HL-60 (cell line): ENCODE measurements around the gene FXYD2.

Experiments used
- DNase-seq, 2 experiments: peaks; one replicate each; pipeline ENCODE4 v3.0.0-alpha.2; 2010 to 2020; ENCODE audit warnings: low read depth in 1 of 2, low spot score in 1 of 2
- H3K27ac ChIP-seq: fragments of 250-450 bp; sonication (Bioruptor Pico); replicated peaks from 2 replicates; pipeline ENCODE4 v1.5.1; 2020; ENCODE audit warnings: mild to moderate bottlenecking, moderate library complexity
- H3K27me3 ChIP-seq: fragments of 250-450 bp; sonication (Bioruptor Pico); 2 replicates; pipeline ENCODE4 v1.5.1; 2021; ENCODE audit warnings: mild to moderate bottlenecking, moderate library complexity; ENCODE audit not compliant: insufficient read depth, poor library complexity, severe bottlenecking
- H3K4me3 ChIP-seq: replicated peaks from 2 replicates; pipeline ENCODE4 v1.5.1; 2011; ENCODE audit warnings: mild to moderate bottlenecking, control low read depth, low read length; ENCODE audit not compliant: insufficient read depth
- CTCF ChIP-seq: IDR thresholded peaks from one replicate; pipeline ENCODE4 v1.5.1; 2011; ENCODE audit warnings: low read length, control low read depth, inconsistent platforms; ENCODE audit not compliant: insufficient read depth
- GABPA ChIP-seq: IDR thresholded peaks from 2 replicates; pipeline ENCODE4 v1.6.1; 2012; ENCODE audit warnings: low read depth
- POLR2AphosphoS5 ChIP-seq: IDR thresholded peaks from 2 replicates; pipeline ENCODE4 v1.6.1; 2012; ENCODE audit warnings: low read depth
- SPI1 ChIP-seq: IDR thresholded peaks from 2 replicates; pipeline ENCODE4 v1.6.1; 2012; ENCODE audit warnings: low read depth, mild to moderate bottlenecking, borderline replicate concordance
- long read RNA-seq: library from polyadenylated mRNA; unstranded; transcript quantifications from one replicate; pipeline ENCODE4 v2.0.0, GENCODE V29; 2020
- TF ChIP-seq, protein P1 (sequence below): IDR thresholded peaks from 2 replicates; pipeline ENCODE4 v1.6.1; 2012; ENCODE audit warnings: low read depth; ENCODE audit not compliant: insufficient replicate concordance

FXYD2 gene
- long read RNA-seq = 0 reads

DNA sequence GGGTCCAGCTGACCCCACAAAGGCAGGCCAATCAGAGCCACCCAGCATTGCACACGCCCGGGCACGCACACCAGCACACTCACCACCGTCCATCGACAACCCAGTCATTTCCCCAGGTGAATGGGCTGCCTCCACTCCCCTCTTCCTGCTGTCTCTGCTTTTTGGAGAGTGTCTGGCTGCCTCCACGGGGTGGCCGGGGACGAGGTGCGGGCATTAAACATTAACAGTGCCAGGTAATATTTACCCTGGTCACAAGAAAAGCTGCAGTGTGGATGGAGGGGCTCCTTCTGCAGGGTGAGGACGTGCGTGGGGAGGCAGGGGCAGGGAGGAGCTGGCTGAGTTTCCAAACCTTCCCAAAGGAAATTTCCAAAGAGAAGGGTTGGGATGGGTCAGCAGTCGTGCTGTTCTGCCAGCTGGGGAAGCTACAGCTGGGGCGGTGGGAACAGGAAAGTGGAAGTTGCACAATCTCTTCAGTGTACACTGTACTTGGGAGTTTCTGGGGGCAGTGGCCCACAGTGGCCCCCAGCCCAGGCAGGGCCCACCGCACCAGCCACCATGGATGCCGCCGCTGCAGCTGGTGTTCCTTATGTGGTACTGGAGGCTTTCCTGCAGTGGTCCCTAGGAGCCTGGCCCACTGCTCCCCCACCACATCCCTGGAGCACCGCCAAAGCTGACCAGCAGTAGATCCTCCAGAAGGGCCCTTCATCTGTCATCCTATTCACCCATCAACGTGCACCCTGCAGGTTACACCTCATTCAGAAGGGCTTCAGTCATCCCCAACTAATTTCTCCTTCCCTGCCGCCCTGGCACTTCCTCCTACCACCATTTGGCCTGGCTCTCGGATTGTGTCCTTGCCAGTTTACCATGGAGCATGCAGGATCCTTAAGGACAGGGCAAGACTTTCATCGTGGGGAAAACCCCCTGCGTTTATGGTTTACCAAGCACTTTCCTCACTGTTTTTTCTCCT is at the start of gene FXYD2:
TSS of gene FXYD2 (minus strand) at position 174 of the 967 bp plus-strand sequence. CDS start at position 108, 66 bp downstream.
- Histone ChIP-seq H3K27me3 (no peaks in the 10 kb centered on the region), H3K4me3 (no peak within 1 kb of the TSS), H3K27ac (no peak within 1 kb of the TSS)
- TF ChIP-seq, protein P1, sequence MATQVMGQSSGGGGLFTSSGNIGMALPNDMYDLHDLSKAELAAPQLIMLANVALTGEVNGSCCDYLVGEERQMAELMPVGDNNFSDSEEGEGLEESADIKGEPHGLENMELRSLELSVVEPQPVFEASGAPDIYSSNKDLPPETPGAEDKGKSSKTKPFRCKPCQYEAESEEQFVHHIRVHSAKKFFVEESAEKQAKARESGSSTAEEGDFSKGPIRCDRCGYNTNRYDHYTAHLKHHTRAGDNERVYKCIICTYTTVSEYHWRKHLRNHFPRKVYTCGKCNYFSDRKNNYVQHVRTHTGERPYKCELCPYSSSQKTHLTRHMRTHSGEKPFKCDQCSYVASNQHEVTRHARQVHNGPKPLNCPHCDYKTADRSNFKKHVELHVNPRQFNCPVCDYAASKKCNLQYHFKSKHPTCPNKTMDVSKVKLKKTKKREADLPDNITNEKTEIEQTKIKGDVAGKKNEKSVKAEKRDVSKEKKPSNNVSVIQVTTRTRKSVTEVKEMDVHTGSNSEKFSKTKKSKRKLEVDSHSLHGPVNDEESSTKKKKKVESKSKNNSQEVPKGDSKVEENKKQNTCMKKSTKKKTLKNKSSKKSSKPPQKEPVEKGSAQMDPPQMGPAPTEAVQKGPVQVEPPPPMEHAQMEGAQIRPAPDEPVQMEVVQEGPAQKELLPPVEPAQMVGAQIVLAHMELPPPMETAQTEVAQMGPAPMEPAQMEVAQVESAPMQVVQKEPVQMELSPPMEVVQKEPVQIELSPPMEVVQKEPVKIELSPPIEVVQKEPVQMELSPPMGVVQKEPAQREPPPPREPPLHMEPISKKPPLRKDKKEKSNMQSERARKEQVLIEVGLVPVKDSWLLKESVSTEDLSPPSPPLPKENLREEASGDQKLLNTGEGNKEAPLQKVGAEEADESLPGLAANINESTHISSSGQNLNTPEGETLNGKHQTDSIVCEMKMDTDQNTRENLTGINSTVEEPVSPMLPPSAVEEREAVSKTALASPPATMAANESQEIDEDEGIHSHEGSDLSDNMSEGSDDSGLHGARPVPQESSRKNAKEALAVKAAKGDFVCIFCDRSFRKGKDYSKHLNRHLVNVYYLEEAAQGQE = no peak
- TF ChIP-seq POLR2AphosphoS5 (no peak), CTCF (no peak), SPI1 (peak; percentile 45; the same call in 1 of the 2 replicates), GABPA (no peak)
- DNase-seq = no peak

GRCh38 chr11:117873828-117874125 is 49.2 kb upstream of the FXYD2 start:
- peaks cover 60% of the 10 kb centered on the region for H3K27me3 ChIP-seq
- no peak overlapping the region for H3K27ac ChIP-seq
- TF ChIP-seq CTCF = no peak
- DNase-seq = no peak
- H3K4me3 ChIP-seq = no peak overlapping the region

DNA sequence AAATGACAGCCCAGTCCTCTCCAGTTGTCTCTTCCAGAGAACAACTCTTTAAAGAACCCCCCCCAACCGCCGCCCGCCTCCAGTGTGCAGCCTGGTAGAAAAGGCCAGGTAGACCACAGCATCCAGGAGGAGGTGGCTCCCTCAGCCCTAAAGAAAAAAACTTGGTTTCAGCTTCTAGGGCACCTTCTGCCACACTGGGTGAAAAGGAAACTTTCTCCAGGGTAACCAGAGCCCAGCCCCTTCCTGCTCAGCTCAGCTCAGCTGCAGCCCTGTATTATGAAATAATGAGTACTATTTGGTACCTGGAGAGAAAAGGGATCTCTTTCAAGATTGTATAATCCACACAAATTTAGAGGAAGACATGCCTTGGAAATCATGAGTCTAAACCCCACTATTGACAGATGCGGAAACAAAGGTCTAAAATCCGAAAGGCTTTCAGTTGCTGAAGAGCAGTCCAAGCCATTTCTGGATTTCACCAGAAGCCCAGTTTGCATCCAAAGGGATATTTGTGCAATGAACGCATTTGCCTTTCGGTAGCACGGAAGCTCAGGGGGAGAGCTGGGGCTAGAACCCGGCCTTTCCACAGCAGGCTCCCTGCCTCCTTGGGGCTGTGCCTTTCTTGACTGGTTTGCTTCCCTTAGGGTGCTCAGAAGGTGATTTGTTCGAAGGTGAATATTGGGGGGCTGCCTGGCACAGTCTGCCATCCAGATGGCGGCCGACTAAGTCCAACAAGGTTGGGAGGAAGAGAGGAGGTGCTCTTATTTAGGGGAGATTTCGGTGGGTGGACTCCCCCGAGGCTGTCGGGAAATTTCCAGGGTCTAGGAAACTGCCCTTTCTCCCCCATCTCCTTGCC is 48.7 kb upstream of the FXYD2 start:
- Histone ChIP-seq H3K27me3 (peaks cover 54% of the 10 kb centered on the region), H3K4me3 (no peak overlapping the region), H3K27ac (no peak overlapping the region)
- TF ChIP-seq POLR2AphosphoS5 = no peak
- TF ChIP-seq, protein P1 = no peak
- no peak for TF ChIP-seq CTCF
- no peak for TF ChIP-seq SPI1
- no peak for DNase-seq
